IMR-90 (cell line): Measurements from ENCODE around the gene BTN2A1.

Experiments used
- CEBPB ChIP-seq: IDR thresholded peaks from 2 replicates; pipeline ENCODE4 v1.6.1; 2012; ENCODE audit warnings: low read depth, low read length, improper control_type of control experiment
- POLR2A ChIP-seq: IDR thresholded peaks from 2 replicates; pipeline ENCODE4 v1.6.1; 2012; ENCODE audit warnings: mild to moderate bottlenecking, low read depth, low read length
- RCOR1 ChIP-seq: IDR thresholded peaks from 2 replicates; pipeline ENCODE4 v1.6.1; 2012; ENCODE audit warnings: mild to moderate bottlenecking, low read length, improper control_type of control experiment; ENCODE audit not compliant: insufficient replicate concordance
- TF ChIP-seq, protein P1 (sequence below): conservative IDR thresholded peaks from 2 replicates; pipeline ENCODE4 v1.5.1; 2012; ENCODE audit warnings: mild to moderate bottlenecking, low read depth, low read length, improper control_type of control experiment

GRCh38 chr6:26455357-26455970 lies 2.3 kb upstream of the BTN2A1 start:
- TF ChIP-seq, protein P1, sequence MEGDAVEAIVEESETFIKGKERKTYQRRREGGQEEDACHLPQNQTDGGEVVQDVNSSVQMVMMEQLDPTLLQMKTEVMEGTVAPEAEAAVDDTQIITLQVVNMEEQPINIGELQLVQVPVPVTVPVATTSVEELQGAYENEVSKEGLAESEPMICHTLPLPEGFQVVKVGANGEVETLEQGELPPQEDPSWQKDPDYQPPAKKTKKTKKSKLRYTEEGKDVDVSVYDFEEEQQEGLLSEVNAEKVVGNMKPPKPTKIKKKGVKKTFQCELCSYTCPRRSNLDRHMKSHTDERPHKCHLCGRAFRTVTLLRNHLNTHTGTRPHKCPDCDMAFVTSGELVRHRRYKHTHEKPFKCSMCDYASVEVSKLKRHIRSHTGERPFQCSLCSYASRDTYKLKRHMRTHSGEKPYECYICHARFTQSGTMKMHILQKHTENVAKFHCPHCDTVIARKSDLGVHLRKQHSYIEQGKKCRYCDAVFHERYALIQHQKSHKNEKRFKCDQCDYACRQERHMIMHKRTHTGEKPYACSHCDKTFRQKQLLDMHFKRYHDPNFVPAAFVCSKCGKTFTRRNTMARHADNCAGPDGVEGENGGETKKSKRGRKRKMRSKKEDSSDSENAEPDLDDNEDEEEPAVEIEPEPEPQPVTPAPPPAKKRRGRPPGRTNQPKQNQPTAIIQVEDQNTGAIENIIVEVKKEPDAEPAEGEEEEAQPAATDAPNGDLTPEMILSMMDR: no peak
- TF ChIP-seq RCOR1 (no peak), CEBPB (no peak), POLR2A (no peak)
